ENCODE measurements around the gene ERFE. TPM values are rescaled to one million over a fixed set of nuclear protein-coding genes. Genes with fewer than 3 reads are reported as not detected.

ERFE gene
- total RNA-seq, 1 experiment from 2014 or later = 25.6 TPM

- DNase-seq (ENCODE audit: low read depth) = peak; percentile 75
Observed at GRCh38 chr2:238203094-238203972, 44.6 kb downstream of the ERFE start, which contains the start of gene ILKAP. Gene ILKAP (minus strand): TSS chr2:238203695. CDS start chr2:238203553, 142 bp downstream.

GRCh38 chr2:238203973-238204683 lies 45.4 kb downstream of the ERFE start:
- no peak for DNase-seq (ENCODE audit: low read depth)

DNA sequence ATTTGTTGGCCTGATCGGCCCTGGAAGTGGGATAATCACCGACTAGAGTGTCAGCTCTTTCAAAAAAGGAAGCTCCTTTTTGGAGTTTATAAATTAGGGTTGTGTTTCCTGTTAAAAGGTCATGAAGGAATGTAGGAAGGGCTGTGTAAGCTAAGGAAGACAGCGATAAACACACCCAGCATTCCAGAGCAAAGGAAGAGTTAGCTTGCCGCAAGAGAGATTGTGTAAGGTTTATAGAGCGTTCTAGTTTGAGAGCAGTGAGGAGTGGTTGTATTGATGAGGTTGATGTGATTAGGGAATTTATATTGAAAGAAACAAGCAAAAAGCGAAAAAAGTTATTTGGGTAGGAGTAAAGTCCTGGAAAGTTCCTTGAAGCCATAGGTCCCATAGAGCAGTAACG lies 48.2 kb downstream of the ERFE start:
- no peak for DNase-seq (ENCODE audit: low read depth)

DNA sequence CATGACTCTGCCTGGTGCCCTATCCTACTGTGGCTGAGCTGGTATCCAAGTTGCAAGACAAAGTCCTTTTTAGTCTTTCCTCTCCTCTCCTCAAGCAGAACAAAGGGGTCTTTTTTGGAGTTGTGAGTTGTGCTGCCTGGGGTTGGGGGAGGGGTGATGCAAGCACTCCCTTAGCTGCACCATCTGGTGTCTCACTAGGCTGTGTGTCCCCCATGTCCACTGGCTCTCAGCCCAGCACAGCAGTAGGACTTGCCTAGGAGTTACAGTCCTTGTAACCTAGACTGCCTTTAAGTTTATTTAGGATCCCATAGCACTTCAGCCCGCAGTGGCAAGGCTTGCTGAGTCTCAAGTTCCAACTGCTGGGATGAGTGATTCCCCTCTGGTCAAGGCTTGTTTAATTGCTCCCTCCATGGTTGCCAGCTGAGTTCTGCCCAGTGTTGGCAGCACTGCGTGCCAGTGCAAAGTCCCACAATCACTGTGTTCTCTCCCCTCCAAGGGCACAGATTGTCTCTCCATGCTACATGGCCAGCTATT lies 57.9 kb downstream of the ERFE start:
- no peak for DNase-seq (ENCODE audit: low read depth)

Other genes starting within 250 kb of the ERFE start
- gene UBE2F, start 192.0 kb upstream of the ERFE start, total RNA-seq (2014; rRNA removed) = 56.8 and 62.2 TPM in 2 replicates
- 24.0 and 24.4 TPM in 2 replicates for gene SCLY, start 98.0 kb upstream of the ERFE start, total RNA-seq (2014; rRNA removed)
- 9.7 and 14.2 TPM in 2 replicates for gene ESPNL, start 58.6 kb upstream of the ERFE start, total RNA-seq (2014; rRNA removed)
- gene KLHL30, start 20.3 kb upstream of the ERFE start, total RNA-seq (2014; rRNA removed) = 0.96 and 2.1 TPM in 2 replicates
- 16.0 and 22.9 TPM in 2 replicates for gene ILKAP, start 44.7 kb downstream of the ERFE start, total RNA-seq (2014; rRNA removed)
- 13.1 and 21.9 TPM in 2 replicates for gene HES6, start 81.1 kb downstream of the ERFE start, total RNA-seq (2014; rRNA removed)
- 3.4 and 3.9 TPM in 2 replicates for gene PER2, start 129.6 kb downstream of the ERFE start, total RNA-seq (2014; rRNA removed)
- 8.3 and 8.5 TPM in 2 replicates for gene TRAF3IP1, start 161.5 kb downstream of the ERFE start, total RNA-seq (2014; rRNA removed)

All from LHCN-M2 (cell line).